Osteocyte (in vitro differentiated cells): ENCODE measurements around the gene ARSI. TPM values are rescaled to one million over a fixed set of nuclear protein-coding genes. Genes with fewer than 3 reads are reported as not detected.

ENCODE experiments used
- DNase-seq: peaks from one replicate; pipeline ENCODE4 v3.0.0; 2021; ENCODE audit warnings: mixed read lengths; ENCODE audit not compliant: unreplicated experiment; ENCODE audit errors: extremely low spot score
- H3K27ac Mint-ChIP-seq: one replicate; pipeline ENCODE4 v1.8.0; 2021; ENCODE audit warnings: mild to moderate bottlenecking, mixed read lengths; ENCODE audit not compliant: unreplicated experiment
- H3K27me3 Mint-ChIP-seq: one replicate; pipeline ENCODE4 v1.8.0; 2021; ENCODE audit warnings: mixed read lengths; ENCODE audit not compliant: unreplicated experiment
- H3K36me3 Mint-ChIP-seq: one replicate; pipeline ENCODE4 v1.8.0; 2021; ENCODE audit warnings: mixed read lengths; ENCODE audit not compliant: unreplicated experiment
- H3K4me1 Mint-ChIP-seq: one replicate; pipeline ENCODE4 v1.8.0; 2021; ENCODE audit warnings: mixed read lengths; ENCODE audit not compliant: unreplicated experiment
- H3K4me3 Mint-ChIP-seq: one replicate; pipeline ENCODE4 v1.8.0; 2021; ENCODE audit warnings: mild to moderate bottlenecking, moderate library complexity, mixed read lengths; ENCODE audit not compliant: unreplicated experiment
- H3K9me3 Mint-ChIP-seq: one replicate; pipeline ENCODE4 v1.8.0; 2021; ENCODE audit warnings: mixed read lengths; ENCODE audit not compliant: unreplicated experiment
- CTCF ChIP-seq: fragments of 200-600 bp; sonication (generic); IDR thresholded peaks from 2 replicates; pipeline ENCODE4 v1.5.0; 2021; ENCODE audit warnings: antibody characterized with exemption, mild to moderate bottlenecking, moderate library complexity
- total RNA-seq: library from RNA; stranded (reverse); gene quantifications from 2 replicates; pipeline ENCODE4 v1.2.1, GENCODE V29; 2021

Gene ARSI
- total RNA-seq, 1 donor from 2014 or later: 0.51 TPM

DNA sequence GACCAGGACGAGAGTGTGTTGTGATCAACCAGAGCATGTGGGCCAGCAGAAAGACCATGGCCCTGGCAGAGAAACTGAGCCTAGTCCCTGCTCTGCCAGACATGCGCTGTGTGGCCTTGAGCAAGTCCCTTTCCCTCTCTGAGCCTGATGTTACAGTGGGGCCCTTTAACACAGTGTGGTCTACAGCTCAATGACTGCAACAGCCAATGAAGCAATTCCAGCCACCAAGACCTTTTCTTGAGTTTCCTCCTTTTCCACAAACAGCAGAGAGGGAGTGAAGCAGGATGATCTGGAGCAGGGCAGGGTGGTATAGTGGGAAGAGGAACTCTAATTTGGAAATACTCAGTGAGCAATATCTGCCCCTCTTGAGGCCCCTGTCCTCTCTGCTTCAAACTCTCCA is 25.8 kb upstream of the ARSI start:
- no peak overlapping the region for H3K4me3 Mint-ChIP-seq
- no peak for DNase-seq
- no peaks in the 10 kb centered on the region for H3K4me1 Mint-ChIP-seq
- H3K36me3 Mint-ChIP-seq: no peaks in the 10 kb centered on the region
- no peak for TF ChIP-seq CTCF
- H3K27me3 Mint-ChIP-seq: no peaks in the 10 kb centered on the region
- H3K27ac Mint-ChIP-seq: no peak overlapping the region
- no peaks in the 10 kb centered on the region for H3K9me3 Mint-ChIP-seq

DNA sequence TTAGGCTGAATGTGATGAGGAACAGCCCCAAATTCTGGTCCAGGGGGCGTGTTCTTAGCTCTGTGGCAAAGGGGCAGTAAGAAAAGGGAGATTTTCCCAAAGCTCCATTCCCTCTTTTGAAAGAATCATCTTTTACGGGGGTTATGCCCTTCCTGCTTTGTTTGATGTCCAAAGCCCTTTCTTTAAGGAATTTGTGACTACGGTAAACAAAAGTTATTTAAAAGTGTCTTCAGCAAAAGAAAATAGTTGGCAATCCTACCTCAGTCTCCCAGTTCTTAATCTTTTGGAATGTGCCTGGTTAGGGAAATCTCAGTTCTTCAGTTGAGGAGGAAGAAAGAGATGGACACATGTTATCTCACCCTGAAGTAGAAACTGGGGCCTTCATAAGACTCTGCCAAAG is 24.4 kb upstream of the ARSI start:
- TF ChIP-seq CTCF: no peak
- no peaks in the 10 kb centered on the region for H3K4me1 Mint-ChIP-seq
- DNase-seq: no peak
- H3K27me3 Mint-ChIP-seq: no peaks in the 10 kb centered on the region
- no peaks in the 10 kb centered on the region for H3K9me3 Mint-ChIP-seq
- H3K27ac Mint-ChIP-seq: no peak overlapping the region
- H3K36me3 Mint-ChIP-seq: no peaks in the 10 kb centered on the region
- H3K4me3 Mint-ChIP-seq: no peak overlapping the region

- H3K4me3 Mint-ChIP-seq: no peak overlapping the region
- H3K27ac Mint-ChIP-seq: no peak overlapping the region
- no peaks in the 10 kb centered on the region for H3K27me3 Mint-ChIP-seq
- DNase-seq: no peak
- no peaks in the 10 kb centered on the region for H3K36me3 Mint-ChIP-seq
- no peaks in the 10 kb centered on the region for H3K4me1 Mint-ChIP-seq
- no peak for TF ChIP-seq CTCF
- H3K9me3 Mint-ChIP-seq: peaks cover under 1% of the 10 kb centered on the region
Measured at GRCh38 chr5:150326707-150327106, 24.0 kb upstream of the ARSI start.

DNA sequence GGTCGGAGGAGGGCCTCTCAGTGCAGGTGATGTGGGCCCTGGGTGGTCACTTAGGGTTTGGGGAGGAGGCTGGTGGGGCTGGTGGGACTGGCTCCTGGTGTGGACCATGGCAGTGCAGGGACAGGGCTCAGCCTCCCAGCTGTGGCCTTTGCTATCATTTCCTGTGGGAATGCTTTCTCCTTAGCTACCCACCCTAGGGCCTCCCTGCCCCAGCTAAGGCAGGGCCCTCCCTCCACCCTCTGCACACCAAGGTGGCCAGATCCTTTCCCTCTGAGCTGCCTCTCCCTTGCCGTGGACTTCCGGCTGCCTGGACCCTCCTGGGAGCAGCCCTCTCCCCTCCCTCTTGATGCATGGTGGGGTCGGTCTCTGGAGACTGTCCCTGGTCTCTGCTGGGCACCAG is 22.7 kb upstream of the ARSI start:
- H3K36me3 Mint-ChIP-seq: no peaks in the 10 kb centered on the region
- H3K4me1 Mint-ChIP-seq: peaks cover 4% of the 10 kb centered on the region
- DNase-seq: no peak
- H3K27ac Mint-ChIP-seq: no peak overlapping the region
- no peak for TF ChIP-seq CTCF
- no peak overlapping the region for H3K4me3 Mint-ChIP-seq
- no peaks in the 10 kb centered on the region for H3K27me3 Mint-ChIP-seq
- H3K9me3 Mint-ChIP-seq: peaks cover 3% of the 10 kb centered on the region

GRCh38 chr5:150323819-150324218 is 21.1 kb upstream of the ARSI start:
- no peak for TF ChIP-seq CTCF
- H3K4me1 Mint-ChIP-seq: peaks cover 20% of the 10 kb centered on the region
- no peak overlapping the region for H3K4me3 Mint-ChIP-seq
- peaks cover 3% of the 10 kb centered on the region for H3K9me3 Mint-ChIP-seq
- no peak for DNase-seq
- H3K27me3 Mint-ChIP-seq: no peaks in the 10 kb centered on the region
- H3K27ac Mint-ChIP-seq: no peak overlapping the region
- H3K36me3 Mint-ChIP-seq: no peaks in the 10 kb centered on the region
